ENCODE measurements around the gene ERN1. TPM values are rescaled to one million over a fixed set of nuclear protein-coding genes. Genes with fewer than 3 reads are reported as not detected.

The ERN1 gene
- total RNA-seq, 1 experiment from 2014 or later: 8.0 TPM

DNA sequence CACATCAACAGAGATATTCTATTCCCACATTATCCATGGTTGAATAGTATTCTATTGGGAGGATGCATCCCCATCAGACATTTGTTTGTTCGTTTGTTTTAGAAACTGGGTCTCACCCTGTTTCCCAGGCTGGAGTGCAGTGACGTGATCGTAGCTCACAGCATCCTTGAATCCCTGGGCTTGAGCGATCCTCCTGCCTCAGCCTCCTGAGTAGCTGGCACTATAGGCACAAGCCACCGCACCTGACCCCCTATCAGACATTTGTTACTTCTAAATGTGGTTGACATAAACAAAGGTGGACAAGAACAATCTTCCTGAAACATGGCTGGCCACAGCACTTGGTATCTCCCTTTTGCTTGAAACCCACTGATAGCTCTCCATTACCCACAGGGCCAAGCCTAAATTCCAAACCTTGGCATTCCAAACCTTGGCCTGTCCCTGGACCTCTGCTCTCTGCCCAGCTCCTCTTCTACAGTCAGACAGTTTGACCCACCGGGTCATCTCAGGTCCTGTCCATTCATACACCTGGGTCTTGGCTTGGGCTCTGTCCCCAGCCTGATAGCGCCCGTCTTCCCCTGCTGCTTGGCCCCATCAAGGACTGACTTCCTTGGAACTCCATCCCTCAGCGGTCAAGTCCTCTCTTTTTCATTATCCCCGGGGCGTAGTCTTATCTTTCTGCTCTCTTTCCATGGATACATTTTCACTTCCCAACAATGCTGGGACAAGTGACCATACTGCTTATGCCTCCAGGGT lies 133.3 kb downstream of the ERN1 start:
- TF ChIP-seq, protein P1, sequence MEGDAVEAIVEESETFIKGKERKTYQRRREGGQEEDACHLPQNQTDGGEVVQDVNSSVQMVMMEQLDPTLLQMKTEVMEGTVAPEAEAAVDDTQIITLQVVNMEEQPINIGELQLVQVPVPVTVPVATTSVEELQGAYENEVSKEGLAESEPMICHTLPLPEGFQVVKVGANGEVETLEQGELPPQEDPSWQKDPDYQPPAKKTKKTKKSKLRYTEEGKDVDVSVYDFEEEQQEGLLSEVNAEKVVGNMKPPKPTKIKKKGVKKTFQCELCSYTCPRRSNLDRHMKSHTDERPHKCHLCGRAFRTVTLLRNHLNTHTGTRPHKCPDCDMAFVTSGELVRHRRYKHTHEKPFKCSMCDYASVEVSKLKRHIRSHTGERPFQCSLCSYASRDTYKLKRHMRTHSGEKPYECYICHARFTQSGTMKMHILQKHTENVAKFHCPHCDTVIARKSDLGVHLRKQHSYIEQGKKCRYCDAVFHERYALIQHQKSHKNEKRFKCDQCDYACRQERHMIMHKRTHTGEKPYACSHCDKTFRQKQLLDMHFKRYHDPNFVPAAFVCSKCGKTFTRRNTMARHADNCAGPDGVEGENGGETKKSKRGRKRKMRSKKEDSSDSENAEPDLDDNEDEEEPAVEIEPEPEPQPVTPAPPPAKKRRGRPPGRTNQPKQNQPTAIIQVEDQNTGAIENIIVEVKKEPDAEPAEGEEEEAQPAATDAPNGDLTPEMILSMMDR (conservative IDR thresholded peaks at IDR 0.05; ENCODE audit: low read depth, low read length): no peak
- no peak for TF ChIP-seq EZH2 (IDR thresholded peaks at IDR 0.05; ENCODE audit: borderline replicate concordance, low read depth, low read length, poor library complexity, severe bottlenecking)
- H3K9me3 ChIP-seq (ENCODE audit: low read depth, low read length, poor library complexity, severe bottlenecking): no peaks in the 10 kb centered on the region
- intact Hi-C loops (cut with micrococcal nuclease; ENCODE audit: unreplicated experiment): no loop called here
- ChIA-PET POLR2A (ENCODE audit: low non-redundant PET) (no interaction called here), CTCF (no interaction called here)
- no peak for DNase-seq (ENCODE audit: low spot score)
- no peaks in the 10 kb centered on the region for H3K27me3 ChIP-seq (replicated peaks; ENCODE audit: insufficient read depth, low read depth, low read length, poor library complexity)
- no peaks in the 10 kb centered on the region for H3K4me1 ChIP-seq (ENCODE audit: insufficient read depth, low read length, poor library complexity, severe bottlenecking)
- H3K36me3 ChIP-seq (ENCODE audit: insufficient read depth, low read length, poor library complexity, severe bottlenecking): no peaks in the 10 kb centered on the region
- no peak overlapping the region for H3K4me3 ChIP-seq (ENCODE audit: low read depth, low read length, poor library complexity, severe bottlenecking)
- BruUV-seq (replicated peaks): no TSS peak
- no peak overlapping the region for H3K27ac ChIP-seq (ENCODE audit: low read depth, low read length, poor library complexity, severe bottlenecking)

DNA sequence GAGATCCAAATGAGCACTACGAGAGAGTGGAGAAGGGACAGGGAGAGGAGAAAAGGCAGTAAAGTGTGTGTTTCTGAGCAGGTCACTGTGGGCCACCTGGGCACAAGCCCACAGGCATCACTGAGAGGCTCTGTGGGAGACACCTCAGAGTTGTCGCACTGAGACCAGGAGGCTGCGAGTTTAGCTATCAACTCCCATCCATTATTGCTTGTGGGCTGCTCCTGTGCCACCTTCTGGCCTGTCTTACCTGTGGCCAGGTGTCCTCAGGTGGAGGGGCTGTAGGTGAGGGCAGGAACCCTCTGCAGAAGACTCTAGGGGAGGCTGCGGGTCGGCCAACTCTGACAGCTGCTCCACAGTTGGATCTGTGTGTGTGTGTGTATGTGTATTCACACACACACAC lies 134.3 kb downstream of the ERN1 start:
- H3K9me3 ChIP-seq (ENCODE audit: low read depth, low read length, poor library complexity, severe bottlenecking): no peaks in the 10 kb centered on the region
- no TSS peak for BruUV-seq (replicated peaks)
- H3K4me1 ChIP-seq (ENCODE audit: insufficient read depth, low read length, poor library complexity, severe bottlenecking): no peaks in the 10 kb centered on the region
- DNase-seq (ENCODE audit: low spot score): no peak
- TF ChIP-seq, protein P1 (conservative IDR thresholded peaks at IDR 0.05; ENCODE audit: low read depth, low read length): no peak
- no peak for TF ChIP-seq EZH2 (IDR thresholded peaks at IDR 0.05; ENCODE audit: borderline replicate concordance, low read depth, low read length, poor library complexity, severe bottlenecking)
- intact Hi-C loops (cut with micrococcal nuclease; ENCODE audit: unreplicated experiment): no loop called here
- H3K27ac ChIP-seq (ENCODE audit: low read depth, low read length, poor library complexity, severe bottlenecking): no peak overlapping the region
- H3K36me3 ChIP-seq (ENCODE audit: insufficient read depth, low read length, poor library complexity, severe bottlenecking): no peaks in the 10 kb centered on the region
- POLR2A ChIA-PET (ENCODE audit: low non-redundant PET): no interaction called here
- CTCF ChIA-PET: interaction anchor here (0.6 kb wide), 1 partner anchor 51 kb away, joined by 4 read pairs; no protein-coding TSS in a partner anchor
- H3K4me3 ChIP-seq (ENCODE audit: low read depth, low read length, poor library complexity, severe bottlenecking): no peak overlapping the region
- no peaks in the 10 kb centered on the region for H3K27me3 ChIP-seq (replicated peaks; ENCODE audit: insufficient read depth, low read depth, low read length, poor library complexity)

DNA sequence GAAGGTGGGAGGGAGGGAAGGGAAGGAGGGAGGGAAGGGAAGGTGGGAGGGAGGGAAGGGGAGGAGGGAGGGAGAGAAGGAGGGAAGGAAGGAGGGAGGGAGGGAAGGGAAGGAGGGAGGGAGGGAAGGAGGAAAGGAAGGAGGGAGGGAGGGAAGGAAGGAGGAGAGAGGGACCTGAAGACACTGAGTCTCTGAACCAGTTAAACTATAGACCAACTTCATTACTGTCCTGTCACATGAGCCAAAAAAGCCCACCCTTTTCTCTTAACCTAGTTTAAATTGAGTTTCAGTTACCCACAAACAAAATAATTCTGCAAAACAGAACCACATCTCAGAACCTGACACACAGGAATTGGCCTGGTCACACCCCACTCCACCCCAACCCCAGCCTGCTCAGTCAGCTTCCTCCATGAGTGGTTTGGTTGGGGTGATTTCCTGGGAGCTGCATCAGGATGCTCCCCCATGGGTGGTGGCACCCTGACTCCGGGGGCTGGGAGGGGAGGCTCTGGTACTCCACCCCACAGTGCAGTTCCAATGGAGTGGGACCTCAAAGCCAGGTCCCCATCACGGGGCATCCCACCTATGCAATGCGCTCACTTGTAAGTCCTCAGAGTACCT lies 136.5 kb downstream of the ERN1 start:
- no peaks in the 10 kb centered on the region for H3K36me3 ChIP-seq (ENCODE audit: insufficient read depth, low read length, poor library complexity, severe bottlenecking)
- TF ChIP-seq, protein P1 (conservative IDR thresholded peaks at IDR 0.05; ENCODE audit: low read depth, low read length): no peak
- no peak for TF ChIP-seq EZH2 (IDR thresholded peaks at IDR 0.05; ENCODE audit: borderline replicate concordance, low read depth, low read length, poor library complexity, severe bottlenecking)
- ChIA-PET CTCF (no interaction called here), POLR2A (ENCODE audit: low non-redundant PET) (no interaction called here)
- no peak for DNase-seq (ENCODE audit: low spot score)
- intact Hi-C loops (cut with micrococcal nuclease; ENCODE audit: unreplicated experiment): no loop called here
- BruUV-seq (replicated peaks): no TSS peak
- H3K27me3 ChIP-seq (replicated peaks; ENCODE audit: insufficient read depth, low read depth, low read length, poor library complexity): no peaks in the 10 kb centered on the region
- no peak overlapping the region for H3K4me3 ChIP-seq (ENCODE audit: low read depth, low read length, poor library complexity, severe bottlenecking)
- H3K27ac ChIP-seq (ENCODE audit: low read depth, low read length, poor library complexity, severe bottlenecking): no peak overlapping the region
- H3K9me3 ChIP-seq (ENCODE audit: low read depth, low read length, poor library complexity, severe bottlenecking): no peaks in the 10 kb centered on the region
- no peaks in the 10 kb centered on the region for H3K4me1 ChIP-seq (ENCODE audit: insufficient read depth, low read length, poor library complexity, severe bottlenecking)
